ENCODE data around the gene MEGF6.
"Not testable (repeated sequence)": the region's sequence is repeated elsewhere in the genome, so short reads cannot be mapped to it uniquely, and the experiment has no call there.

Gene MEGF6

DNA sequence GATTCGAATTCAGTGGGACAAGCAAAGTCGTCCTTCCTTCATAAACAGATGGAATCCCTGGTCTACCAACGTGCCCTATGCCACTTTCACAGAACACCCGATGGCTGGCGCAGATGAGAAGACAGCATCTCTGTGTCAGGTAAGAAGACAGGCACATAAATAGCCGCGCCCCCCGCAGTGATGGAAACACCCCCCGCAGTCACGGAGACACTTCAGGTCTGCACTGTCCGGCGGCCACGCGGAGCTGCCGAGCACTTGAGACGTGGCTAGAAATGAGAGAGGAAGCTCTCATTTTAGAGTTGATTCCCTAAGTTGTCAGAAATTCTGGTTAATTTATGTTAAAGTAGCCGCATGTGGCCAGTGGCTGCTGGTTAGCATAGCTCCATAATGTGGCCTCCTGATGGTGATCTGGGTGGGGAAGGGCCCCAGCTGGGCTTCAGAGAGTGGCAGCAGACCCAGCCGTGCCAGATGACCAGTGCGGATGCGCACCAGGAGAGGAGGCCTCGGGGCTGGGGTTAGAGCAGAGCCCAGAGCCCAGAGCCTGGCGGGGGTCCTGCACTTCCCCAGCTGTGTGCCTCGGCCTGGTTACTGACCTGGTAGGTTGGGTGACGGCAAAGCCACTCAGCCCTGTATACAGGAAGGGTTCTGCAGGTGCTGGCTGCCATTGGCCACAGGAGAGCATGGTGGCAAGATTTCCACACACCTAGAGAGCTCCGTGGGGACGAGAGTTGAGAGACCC lies 16.4 kb upstream of the MEGF6 start:
- no peak for DNase-seq (ENCODE audit: low spot score)

DNA sequence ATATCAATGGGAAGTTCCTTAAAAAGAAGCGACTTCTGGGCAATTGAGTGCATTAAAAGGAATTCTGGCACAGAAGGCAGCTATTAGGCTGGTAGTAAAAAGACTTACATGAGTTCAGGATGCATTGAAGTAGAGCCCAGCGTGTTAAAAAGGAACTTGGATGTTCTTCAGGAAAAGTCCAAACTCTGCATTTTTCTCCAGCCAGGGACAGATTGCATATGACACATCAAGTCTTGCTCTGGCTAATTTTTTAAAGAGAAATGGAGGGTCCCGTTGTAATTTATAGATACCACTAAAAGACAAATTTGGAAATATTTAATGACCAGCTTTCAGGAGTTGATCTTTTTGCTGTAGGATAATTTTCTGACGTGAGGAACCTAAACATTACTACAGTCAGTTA lies 14.7 kb upstream of the MEGF6 start:
- DNase-seq (ENCODE audit: low spot score), result no peak

DNA sequence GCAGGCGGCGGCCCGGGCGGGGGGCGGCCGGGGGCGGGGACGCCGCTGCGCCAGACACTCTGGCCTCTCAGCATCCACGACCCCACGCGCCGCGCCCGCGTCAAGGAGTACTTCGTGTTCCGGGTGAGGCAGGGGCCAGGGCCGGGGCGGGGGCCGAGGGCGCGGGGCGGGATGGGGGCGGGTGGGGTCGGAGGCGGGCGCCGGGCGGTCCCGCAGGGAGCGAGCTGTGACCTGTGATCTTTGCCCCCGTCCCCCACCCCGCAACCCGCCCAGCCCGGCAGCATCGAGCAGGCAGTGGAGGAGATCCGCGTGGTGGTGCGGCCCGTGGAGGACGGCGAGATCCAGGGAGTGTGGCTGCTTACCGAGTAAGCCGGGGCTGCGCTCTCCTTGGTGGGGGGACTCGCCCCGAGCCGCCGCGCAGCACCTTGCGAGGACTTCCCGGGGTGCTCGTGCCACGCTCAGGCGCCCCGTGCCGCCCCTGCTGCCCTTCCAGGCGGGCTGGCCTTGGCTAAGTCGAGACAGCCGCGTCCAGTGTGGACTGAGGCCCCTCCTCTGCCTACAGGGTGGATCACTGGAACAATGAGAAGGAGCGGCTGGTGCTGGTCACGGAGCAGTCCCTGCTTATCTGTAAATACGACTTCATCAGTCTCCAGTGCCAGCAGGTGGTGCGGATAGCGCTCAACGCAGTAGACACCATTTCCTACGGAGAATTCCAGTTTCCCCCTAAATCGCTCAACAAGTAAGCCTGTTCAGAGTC lies 14.0 kb upstream of the MEGF6 start:
- peak; percentile 78 for DNase-seq (ENCODE audit: low spot score)

DNA sequence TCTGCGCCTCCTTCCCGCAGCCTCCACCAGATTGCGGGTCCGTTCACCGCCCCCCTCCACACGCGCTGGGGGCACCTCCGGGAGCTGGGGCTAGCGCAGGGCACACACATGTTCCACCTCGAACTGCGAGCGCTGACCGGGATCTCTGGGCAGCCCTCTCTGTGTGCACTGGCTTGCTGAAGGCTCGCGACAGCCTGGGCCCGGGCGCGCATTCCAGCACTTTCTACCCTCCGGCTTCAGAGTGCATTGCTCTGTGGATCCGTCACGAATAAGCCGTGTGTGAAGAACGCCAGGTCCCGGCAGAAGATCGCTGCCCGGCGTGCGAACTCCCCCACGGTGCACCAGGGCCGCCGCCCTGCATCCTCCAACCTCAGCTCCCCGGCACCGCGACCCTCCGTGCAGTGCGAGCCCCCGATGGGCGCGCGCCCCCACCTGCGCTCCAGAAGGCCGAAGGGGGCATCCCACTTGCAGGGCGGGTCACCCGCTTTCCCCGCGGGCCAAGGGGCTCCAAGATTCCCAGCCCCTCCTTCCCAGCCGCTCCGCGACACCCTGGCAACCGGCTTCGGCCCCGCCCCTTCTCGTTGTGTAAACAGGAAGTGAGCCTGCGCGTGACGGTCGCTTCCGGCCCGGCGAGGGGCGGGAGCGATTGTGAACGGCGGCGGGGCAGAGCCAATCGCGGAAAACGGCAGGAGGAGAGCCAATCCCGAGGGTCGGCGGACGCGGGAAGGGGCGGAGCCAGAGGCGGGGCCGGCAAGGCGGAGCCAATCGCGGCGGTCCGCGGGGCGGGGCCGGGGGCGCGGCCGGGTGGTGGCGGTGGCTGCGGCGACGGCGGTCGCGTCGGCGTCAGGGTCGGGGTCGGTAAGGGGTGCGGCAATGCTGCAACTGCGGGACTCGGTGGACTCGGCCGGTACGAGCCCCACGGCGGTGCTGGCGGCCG lies 13.2 kb upstream of the MEGF6 start, which contains the start of gene TPRG1L:
TSS of gene TPRG1L (plus strand) at position 816 of the 937 bp plus-strand sequence. CDS start at position 874, 58 bp downstream.
- DNase-seq (ENCODE audit: low spot score), result peak; percentile 100

DNA sequence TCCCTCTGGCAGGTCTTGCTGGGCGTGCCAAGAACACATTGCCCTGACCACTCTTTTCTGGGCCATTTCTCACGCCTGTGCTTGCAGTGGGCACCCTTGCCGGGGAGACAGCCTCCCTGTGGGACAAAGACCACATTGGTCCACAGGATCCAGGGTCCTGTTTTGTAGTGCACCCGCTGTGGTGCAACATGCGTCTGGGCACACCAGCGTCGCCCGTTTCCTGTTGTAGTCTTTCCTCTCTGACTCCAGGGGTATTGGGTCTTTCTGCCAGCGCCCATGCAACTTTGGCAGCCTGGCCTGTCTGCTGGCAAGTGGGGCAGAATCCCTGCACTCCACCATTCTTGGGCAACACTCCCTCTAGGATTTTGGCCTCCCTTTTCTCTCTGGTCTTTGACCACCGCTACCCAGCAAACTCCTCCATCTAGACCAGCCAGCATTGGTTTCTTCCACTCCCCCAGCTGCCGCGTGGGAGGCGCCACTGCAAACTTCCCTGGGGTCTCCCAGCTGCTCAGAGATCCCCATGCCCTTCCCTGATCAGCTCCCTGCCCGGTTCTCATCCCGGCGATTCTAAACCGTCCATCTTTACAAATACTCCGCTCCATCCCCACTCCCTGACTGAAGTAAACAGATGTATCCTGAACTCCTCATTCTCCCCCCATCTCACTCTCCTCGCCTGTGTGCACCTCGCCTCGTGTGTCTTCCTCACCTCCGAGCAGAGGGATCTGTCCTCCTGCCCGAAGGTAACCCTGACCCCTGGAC lies 12.3 kb upstream of the MEGF6 start:
- DNase-seq (ENCODE audit: low spot score), result no peak

DNA sequence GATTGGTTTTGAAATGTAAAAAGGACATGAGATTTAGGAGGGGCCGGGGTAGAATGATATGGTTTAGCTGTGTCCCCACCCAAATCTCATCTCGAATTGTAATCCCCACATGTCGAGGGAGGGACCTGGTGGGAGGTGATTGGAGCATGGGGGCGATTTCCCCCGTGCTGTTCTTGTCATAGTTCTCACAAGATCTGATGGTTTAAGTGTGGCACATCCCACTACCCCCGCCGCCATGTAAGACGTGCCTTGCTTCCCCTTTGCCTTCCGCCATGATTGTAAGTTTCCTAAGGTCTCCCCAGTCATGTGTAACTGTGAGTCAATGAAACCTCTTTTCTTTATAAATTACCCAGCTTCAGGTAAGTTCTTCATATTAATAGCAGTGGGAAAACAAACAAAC lies 10.8 kb upstream of the MEGF6 start:
- not testable (repeated sequence) for DNase-seq (ENCODE audit: low spot score)

DNA sequence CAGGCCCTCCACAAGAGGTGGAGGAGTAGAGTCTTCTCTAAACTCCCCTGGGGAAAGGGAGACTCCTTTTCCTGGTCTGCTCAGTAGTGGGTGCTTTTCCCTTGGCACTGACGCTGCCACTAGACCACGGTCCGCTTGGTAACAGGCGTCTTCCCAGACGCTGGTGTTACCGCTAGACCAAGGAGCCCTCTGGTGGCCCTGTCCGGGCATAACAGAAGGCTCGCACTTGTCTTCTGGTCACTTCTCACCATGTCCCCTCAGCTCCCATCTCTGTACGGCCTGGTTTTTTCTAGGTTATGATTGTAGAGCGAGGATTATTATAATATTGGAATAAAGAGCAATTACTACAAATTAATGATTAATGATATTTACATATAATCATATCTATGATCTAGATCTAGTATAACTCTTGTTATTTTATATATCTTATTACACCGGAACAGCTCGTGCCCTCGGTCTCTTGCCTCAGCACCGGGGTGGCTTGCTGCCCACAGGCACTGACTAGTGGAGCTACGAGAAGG lies 9.9 kb upstream of the MEGF6 start:
- not testable (repeated sequence) for DNase-seq (ENCODE audit: low spot score)

DNA sequence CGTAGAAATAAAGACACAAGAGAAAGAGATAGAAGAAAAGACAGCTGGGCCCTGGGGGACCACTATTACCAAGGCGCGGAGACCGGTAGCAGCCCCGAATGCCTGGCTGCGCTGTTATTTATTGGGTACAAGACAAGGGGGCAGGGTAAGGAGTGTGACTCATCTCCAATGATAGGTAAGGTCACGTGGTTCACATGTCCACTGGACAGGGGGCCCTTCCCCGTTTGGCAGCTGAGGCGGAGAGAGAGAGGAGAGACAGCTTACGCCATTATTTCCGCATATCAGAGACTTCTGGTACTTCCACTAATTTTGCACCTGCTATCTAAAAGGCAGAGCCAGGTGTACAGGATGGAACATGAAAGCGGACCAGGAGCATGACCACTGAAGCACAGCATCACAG lies 9.4 kb upstream of the MEGF6 start:
- no peak for DNase-seq (ENCODE audit: low spot score)

DNA sequence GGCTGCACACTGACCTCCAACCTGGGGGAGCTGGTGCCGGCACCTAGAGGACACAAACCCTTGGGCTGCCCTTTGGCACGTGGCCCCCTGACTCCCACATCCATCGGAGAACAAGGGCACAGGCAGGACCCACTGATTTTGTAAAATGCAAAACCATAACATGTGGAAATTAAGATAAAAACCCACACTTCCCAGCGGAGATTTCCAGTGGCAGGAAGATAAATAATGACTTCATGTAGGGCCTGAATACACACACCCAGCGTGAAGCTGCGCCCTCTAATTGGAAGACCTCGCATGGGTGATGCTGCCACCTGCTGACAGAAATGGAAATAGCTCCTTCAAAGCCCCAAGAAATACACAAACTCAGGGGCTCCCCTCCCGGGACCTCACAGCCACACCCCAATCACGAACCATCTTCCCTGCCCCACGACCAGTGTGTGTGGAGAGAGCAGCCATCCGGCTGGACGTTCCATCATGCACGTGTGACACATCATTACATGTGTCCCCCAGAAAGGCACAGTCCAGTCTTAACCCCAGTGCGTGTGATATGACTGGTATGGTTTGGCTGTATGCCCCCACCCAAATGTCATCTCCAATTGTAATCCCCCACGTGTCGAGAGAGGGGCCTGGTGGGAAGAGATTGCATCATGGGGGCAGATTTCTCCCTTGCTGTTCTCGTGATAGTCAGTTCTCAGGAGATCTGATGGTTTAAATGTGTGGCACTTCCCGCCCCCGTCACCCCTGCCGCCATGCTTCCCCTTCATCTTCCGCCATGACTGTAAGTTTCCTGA lies 7.8 kb upstream of the MEGF6 start:
- DNase-seq (ENCODE audit: low spot score), result peak; percentile 84

DNA sequence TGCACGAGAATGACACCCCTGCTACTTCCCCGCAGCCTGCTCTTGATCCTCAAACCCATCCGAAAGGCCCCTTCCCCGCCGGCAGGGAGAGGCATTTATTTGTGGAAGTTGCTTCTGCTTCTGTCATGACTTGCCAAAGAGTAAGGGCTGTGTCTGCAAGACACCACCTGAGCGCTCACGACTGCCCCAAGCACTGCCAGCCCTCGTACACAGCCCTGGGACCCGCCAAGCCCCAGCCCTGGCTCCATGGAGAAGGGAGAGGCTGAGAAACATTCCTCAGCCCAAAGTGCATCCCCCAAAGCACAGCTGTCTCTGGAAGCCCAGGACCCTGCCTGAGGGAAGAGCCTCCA lies 7.2 kb upstream of the MEGF6 start:
- DNase-seq (ENCODE audit: low spot score), result no peak

DNA sequence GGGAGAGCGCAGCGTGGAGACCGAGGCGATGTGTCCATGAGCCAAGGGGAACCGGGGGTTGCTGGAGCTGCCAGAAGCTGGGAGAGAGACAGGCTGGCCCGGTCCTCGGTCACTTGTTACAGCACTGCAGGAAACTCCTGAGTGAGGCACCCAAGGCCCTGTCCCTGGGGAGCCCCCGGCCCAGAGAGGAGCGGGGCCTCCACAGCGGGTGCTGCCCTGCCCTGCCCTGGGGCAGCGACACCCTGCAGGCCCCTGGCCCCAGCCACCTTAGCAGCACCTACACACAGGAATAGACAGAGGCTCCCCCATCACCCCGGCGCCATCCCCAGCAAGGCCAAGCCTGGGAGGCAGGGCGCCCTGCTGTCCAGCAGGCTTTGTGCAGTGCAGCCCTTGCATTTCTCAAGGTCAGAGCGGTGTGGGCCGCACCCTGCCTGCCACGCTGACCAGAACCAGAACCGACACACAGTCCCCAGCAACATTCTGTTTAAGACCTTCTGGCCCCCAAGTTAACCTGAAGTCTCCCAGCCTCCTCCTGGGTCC lies 6.6 kb upstream of the MEGF6 start:
- no peak for DNase-seq (ENCODE audit: low spot score)

DNA sequence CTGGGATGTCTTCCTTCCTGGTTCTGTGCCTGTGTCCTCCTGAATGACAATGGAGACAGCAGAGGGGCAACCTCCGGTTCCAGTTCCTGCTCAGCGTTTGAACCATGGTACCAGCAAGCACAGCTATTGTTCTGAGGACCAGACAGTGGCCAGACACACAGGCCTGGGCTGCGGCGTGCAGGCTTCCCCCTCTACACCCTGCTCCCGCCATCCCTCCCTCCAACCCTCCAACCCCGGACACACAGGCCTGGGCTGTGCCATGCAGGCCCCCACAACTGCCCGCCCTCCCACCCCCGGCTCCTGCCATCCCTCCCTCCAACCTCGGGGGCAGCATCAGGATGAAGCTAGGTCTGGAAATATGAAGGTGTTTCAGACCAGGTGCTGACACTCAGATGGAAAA lies 5.6 kb upstream of the MEGF6 start:
- DNase-seq (ENCODE audit: low spot score), result no peak

DNA sequence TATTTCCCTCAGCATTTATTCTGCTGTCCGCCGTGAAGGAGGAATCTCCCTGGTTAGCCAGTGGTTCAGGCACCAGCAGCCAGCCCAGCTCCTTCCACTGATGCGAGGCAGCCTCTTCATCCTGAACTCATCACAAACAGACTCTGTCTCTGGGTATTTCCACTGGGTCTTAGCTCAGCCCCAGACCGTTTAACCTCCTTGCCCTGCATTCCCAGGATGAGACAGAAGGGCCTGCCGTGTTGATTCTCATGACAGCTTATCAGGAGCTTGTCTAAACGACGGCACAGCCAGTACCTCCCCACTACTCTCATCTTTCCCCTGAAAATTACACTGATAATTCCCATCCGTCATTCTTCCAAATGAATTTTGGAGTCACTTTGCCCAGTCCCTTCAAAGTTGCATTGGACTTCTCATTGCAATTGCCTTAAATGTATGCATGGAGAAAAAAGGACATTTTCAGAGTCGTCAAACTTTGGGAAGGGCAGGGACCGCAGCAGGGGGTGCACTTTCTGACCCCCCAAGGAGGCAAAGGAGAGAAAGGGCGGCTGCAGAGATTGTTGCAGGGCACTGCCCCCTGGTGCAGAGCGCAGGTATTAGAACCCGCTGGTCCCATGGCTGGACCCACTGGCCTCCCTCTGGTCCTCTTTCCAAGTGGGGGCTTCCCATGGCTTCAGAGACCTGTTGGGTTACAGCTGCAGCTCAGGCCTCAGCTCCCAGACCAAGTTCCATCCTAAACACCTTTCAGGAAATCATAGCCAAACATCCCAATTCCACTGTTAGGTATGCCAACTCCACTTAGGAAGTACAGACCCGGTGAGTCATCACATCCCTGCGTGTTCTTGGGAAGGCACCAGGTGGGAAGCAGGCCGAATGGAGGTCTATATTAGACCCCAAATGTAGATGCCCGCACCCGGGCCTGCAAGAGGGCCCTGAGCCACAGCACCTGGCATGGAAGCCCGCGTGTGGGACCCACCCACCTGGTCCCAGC lies 3.7 kb upstream of the MEGF6 start:
- DNase-seq (ENCODE audit: low spot score), result peak; percentile 68

DNA sequence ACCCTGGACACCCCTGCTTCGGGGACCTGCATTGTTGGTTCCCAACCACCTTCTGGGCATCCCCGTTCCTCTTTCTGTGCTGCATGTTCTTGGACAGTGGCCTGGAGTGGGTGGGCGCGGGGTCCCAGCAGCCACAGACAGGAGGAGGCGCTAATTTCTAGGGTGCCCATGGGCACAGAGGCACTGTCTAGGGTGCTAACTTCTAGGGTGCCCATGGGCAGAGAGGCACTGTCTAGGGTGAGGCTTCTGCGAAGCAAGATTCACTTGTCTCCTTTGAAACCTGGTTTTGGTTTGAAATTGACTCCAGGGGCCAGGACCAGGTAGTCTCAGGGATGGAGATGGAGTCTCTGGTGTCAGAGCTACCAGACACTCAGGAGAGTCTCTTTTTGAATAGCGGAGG lies 815 bp upstream of the MEGF6 start:
- no peak for DNase-seq (ENCODE audit: low spot score)

DNA sequence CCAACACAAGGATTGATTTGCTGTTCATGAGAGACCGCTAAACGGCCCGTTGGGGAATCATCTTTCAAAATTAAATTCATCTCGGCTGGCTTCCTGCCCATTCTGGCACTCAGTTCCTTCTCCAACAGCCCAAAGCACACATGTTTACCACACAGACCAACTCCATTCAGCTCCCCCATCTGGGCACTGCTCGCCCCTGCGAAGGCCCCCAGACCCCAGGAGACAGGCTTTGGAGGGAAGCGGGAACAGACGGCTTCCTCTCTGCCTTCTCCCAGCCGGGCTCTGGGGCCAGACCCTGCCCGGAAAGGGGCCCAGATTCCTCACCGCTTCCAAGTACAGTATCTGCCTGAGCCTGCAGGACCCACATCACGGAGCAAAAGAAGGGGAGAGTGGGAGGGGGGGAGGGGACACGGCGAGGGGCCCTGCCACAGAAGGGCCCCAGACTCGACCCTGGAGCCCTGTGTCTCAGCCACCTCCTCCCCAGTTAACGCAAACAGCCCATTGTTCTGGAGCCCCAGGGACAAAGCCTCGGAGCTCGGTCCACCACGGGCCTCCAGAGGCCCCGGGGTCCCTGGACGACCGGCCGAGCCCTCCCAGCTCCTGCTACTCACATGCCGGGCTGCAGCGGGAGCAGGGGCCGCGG lies 660 bp downstream of the MEGF6 start:
- DNase-seq (ENCODE audit: low spot score), result no peak

DNA sequence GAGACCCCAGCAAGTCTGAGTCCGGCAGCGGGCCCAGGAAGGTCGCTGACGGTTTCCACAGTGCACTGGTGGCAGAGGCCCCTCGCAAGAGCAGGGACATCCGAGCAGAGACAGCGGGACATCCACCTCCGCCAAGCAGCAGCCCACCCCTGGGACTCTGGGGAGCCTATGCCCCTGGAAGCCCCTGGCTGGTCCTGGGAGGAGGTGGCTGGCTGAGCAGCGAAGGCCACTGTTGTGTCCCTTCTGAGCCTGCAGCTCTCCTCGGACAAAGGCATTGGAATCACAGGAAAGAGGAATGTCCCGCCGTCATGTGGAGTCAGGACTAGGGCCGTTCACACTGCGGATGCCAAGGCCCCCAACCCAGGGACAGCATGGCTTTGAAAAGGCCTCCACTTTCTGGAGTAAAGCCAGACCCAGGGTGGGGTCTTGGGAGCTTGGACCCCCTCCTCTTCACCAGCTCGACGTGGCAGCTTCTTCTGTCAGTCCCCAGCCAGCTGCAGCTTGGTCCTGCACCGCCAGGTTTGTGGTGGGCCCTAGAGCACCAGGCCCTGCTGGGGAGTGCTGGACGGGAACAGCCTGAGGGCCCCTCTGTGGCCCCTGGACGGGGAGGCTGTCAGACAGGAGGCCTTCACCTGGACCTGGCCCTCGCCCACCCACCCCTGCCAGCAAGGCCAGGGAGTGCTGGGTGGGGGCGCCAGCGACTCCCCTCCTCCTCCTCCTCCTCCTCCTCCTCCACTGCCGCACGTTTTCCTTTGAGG lies 1.4 kb downstream of the MEGF6 start:
- no peak for DNase-seq (ENCODE audit: low spot score)

DNA sequence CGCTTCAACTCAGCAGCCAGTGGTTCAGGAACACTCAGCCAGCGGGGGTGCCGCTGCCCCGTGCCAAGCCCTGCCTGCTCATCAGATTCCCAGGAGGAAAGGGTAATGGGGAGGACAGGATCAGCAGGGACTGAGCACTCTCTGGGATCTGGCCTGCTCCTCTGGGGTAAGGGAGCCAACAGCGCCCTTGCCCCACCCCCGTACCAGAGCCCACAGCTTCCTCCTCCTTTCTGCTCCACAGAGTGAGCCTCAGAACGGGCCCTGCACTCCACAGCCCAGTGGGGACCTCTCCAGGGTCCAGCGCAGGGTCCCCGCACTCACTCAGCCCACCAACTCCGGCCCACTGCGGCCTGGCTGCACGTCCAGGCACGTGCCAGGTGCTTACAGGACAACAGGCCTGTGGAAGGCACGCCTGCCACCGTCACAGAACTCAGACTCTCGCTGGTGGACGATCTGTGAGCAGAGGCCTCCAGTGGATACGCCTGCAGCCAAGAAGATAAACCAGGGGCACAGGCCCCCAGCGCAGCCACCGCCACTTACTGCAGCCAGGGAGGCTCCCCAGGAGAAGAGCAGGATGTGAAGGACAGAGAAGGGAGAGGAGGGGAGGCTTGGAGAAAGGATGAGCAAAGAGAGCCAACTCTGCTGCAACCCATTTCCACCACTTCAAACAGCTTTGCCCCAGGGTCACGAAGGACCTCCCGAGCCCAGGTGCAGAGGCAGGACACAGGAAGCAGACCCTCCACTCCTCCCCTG lies 2.1 kb downstream of the MEGF6 start:
- DNase-seq (ENCODE audit: low spot score), result no peak

All from HuH-7 (cell line).